Measurements from ENCODE around the gene ADGRB3. TPM values are rescaled to one million over a fixed set of nuclear protein-coding genes. Genes with fewer than 3 reads are reported as not detected.
"Not testable (repeated sequence)": the region's sequence is repeated elsewhere in the genome, so short reads cannot be mapped to it uniquely, and the experiment has no call there.

ADGRB3 gene
- total RNA-seq, 1 experiment from 2014 or later = 0.24 TPM

DNA sequence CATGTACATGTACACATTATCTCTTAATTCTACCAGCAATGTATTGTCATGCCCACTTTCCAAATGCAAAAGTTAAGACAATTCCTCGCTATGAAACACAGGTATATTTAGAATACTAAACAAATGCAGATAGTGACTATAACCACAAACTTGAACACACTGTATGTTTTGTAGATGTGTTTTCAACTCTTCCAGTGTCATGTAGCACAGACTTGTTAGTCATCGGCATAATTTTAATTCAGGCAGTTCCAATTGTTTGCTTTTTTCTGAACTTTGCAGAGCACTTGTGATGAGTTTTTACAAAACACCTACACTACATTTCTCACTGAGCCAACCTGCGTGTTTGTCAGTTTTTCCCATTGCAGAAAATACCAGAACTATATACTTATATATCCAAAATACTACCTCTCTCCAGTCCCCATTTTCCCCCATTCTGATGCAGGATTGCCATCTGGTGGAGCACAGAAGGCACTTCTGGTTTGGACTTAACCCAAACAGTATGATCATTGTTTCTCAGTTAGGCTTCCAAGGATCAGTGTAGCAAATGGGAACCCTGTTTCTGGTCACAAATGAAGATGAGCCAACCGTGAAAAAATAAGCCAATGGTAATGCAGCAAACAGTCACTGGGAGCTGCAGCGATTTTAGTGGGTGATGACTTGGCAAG is 143.4 kb downstream of the ADGRB3 start:
- peak; percentile 54 for DNase-seq (ENCODE audit: low read depth)

DNA sequence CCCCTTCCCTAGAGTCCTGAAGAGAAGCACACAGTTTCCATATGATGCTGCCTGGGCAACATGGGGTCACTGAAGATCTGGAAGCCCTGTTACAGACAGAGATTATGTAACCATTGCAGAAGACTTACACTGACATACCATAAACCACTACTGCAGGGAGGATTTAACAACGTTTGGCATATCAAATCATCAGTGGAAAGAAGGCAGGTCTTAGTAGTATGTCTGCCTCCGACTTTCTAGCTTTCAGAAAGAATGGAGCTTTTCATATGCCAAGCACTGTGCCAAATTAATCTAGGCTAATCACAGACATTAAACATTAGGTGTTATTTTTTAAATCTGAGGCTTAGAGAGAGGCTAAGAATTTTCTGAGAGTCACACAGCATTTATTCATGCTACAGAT is 144.3 kb downstream of the ADGRB3 start:
- DNase-seq (ENCODE audit: low read depth) = no peak

DNA sequence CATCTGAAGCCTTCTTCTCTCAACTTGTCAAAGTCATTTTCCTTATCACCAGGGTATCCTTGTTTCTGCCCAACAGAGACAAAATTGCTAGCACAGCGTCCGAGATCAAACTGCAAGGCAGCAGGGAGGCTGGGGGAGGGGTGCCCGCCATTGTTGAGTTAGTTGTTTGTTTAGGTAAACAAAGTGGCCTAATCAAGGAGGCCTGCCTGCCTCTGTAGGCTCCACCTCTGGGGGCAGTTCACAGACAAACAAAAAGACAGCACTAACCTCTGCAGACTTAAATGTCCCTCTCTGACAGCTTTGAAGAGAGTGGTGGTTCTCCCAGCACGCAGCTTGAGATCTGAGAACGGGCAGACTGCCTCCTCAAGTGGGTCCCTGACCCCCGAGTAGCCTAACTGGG is 155.0 kb downstream of the ADGRB3 start:
- not testable (repeated sequence) for DNase-seq (ENCODE audit: low read depth)

DNA sequence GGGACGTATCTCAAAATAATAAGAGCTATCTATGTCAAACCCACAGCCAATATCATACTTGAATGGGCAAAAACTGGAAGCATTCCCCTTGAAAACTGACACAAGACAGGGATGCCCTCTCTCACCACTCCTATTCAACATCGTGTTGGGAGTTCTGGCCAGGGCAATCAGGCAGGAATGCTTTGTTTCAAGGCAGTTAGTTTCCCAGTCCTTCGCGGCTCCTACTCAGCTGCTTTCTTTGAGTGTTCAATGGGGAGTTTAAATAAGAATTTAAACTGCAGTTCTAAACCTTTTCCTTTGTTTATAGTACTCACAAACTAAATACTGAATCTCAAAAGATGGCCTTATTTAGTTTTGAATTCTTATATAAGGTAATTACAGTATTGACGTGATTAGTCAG is 179.9 kb downstream of the ADGRB3 start:
- not testable (repeated sequence) for DNase-seq (ENCODE audit: low read depth)

DNA sequence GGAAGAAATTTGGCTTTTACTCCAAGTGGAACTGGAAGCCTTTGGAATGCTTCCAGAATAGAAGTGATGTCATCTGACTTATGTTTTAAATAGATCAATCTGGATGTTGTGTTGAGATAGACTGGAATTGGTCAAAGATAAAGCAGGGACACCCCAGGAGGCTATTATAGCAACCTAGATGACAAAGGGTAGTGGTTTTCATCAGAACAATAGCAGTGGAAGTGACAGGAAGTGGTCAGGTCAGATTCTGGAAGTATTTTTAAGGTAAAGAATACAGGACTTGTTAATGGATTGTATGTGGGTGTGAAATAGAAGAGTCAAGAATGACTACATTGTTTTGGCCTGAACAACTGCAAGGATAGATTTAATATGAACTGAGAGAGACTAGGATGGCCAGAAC is 191.4 kb downstream of the ADGRB3 start:
- peak; percentile 56 for DNase-seq (ENCODE audit: low read depth)

DNA sequence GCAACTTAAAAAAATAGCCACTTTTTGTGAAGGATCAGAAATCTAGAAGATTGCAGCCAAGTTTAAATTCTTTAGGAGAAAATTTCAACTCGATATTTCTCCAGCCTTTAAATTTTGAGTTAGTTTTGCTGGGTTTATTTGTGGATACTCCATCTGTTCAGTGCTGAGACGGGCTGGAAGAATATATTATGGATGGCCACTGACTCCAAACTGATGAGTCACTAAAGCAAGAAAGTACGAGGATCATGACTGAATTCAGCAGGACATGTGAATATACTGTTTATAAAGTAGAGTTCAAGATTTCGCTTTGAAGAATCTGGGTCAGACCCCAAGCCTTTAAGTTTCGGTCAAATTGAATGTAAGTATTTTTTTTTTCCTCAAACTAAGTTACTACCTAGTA is 199.5 kb downstream of the ADGRB3 start:
- peak; percentile 29 for DNase-seq (ENCODE audit: low read depth)

DNA sequence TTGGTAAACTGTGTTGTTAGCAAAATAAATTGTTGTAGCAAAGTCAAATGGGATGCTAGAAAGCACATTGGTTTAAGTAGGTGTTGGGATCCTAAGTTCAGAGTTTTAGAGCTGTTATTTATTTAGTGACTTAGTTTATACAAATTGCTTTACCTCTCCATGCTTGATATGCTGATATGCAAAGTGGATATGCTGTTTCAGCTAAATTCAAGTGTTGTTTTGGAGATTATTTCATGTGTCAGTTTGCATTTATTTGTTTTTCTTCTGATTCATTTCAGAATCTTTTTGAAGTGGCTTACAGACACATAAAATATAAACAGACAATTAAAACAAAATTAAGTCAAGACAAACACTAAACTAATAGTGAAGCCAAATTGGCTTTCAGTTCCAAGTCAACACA is 203.5 kb downstream of the ADGRB3 start:
- no peak for DNase-seq (ENCODE audit: low read depth)

DNA sequence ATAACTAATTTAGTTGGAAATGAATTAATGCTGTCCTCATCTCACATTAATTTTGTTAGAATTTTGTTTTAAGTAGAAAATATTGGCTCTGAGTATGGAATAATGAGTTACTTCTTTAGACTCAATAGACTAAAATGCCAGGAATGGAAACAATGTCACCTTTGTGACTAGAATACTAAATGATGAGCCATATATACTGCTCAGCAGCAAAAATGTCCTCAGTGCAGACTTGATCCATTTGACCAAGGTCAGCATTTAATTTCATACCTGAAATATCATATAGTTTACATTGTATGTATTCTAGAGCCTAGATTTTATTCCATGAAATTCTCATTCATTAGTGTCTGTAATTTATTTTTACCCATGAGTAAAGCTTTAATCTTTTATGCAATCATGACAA is 217.7 kb downstream of the ADGRB3 start:
- DNase-seq (ENCODE audit: low read depth) = no peak

DNA sequence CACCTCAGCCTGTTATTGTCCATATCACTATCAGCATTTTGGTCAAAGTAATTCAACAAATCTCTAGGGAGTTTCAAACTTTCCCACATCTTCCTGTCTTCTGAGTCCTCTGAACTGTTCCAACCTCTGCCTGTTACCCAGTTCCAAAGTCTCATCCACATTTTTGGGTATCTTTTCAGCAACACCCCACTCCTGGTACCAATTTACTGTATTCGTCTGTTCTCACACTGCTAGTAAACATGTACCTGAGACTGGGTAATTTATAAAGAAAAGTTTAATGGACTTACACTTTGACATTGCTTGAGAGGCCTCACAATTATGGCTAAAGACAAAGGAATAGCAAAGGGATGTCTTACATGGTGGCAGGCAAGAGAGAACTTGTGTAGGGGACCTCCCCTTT is 224.2 kb downstream of the ADGRB3 start:
- no peak for DNase-seq (ENCODE audit: low read depth)

DNA sequence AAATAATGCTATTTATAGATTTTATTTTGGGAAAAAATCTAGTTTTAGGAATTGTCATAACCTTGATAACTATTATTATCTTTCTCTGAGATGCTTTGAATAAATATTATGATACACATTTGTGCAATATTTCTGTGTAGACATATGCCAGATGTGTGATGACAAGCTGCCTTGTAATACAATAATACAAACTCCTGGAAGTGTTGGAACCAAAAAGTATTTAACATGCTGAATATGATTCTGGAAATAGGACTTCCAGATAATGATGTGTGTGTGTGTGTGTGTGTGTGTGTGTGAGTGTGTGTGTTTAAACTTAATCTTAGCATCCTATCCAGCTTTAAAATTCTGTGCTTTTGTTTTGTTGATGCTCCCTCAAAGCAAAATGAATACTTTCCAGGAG is 233.6 kb downstream of the ADGRB3 start:
- DNase-seq (ENCODE audit: low read depth) = no peak

DNA sequence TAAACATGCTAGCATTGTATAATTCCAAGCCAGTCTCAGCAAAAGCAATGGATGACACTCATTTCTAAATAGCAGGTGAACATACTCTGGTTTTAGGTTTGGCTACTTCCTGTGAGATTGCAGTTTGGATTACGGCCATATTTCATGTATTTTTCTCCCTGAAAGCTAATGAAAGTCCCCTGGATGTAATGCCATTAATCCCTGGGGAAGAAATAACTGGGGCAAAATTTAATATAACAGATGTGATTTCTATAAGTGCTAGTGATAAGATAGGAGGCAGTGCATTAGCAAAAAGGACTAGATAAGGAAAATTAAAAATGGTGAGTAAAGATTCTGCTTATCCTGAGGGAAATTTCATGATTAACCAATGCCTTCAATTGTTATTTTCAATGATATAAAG is 238.2 kb downstream of the ADGRB3 start:
- no peak for DNase-seq (ENCODE audit: low read depth)

DNA sequence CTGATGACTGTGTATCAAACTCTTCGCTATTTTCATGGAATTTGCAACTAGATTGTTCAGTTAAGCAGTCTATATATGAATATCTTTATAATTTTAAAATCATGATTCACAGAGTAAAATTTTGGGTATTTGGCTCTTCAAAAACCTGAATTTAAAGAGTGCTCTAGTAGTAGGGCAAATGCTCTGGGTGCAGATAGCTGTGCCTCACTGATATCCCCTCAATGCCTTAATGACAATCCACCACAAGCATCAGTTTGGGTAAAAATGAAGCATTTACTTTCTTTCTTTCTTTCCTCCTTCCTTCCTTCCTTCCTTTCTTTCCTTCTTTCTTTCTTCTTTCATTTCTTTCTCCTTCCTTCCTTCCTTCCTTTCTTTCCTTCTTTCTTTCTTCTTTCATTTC is 239.7 kb downstream of the ADGRB3 start:
- no peak for DNase-seq (ENCODE audit: low read depth)

DNA sequence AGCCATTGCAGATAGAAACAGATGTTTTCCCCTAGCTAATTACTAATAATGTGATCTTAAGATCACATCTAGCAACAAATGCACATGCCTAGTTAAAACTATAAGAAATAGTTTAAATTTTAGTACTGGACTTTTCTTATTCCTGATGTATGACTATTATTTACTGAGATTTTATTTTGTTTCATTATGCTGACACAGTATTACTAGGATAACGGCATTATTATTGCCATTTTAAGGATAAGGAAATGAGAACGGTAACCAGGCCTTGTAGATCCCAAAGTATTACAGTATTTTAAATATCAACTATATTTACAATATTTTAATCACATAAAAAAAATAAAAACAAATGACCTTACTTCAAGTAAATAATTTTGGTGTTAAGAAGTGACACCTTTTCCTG is 240.3 kb downstream of the ADGRB3 start:
- no peak for DNase-seq (ENCODE audit: low read depth)

DNA sequence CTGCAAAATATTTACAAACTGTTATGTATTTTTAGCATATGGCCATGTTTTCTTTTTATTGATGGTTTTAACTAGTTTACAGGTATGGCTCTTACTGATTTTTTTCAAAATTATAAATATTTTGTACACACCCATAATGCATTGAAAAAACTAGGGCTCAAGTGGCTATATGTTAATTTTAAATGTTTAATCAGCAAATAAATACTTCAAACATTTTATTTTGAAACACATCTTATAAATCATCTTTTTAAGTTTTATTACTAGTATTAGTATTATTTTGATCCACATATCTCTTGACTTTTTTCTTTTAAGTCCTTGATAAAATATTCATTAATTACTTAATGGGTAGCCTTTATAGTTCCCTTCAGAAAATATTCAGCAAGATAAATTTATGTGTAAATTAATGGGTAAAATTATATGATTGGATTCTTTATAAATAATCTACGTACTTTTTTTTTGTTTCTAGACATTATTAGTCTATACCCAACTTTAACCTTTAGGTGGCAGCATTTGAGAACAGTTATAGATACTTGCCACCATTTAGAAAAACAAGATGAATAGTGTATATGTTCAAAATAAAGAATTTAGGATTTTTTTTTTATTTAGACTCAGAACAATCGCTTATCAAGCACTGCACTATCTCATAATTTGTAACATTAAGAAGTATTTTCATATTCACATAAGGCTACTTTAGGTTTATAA is 241.9 kb downstream of the ADGRB3 start:
- peak; percentile 18 for DNase-seq (ENCODE audit: low read depth)

DNA sequence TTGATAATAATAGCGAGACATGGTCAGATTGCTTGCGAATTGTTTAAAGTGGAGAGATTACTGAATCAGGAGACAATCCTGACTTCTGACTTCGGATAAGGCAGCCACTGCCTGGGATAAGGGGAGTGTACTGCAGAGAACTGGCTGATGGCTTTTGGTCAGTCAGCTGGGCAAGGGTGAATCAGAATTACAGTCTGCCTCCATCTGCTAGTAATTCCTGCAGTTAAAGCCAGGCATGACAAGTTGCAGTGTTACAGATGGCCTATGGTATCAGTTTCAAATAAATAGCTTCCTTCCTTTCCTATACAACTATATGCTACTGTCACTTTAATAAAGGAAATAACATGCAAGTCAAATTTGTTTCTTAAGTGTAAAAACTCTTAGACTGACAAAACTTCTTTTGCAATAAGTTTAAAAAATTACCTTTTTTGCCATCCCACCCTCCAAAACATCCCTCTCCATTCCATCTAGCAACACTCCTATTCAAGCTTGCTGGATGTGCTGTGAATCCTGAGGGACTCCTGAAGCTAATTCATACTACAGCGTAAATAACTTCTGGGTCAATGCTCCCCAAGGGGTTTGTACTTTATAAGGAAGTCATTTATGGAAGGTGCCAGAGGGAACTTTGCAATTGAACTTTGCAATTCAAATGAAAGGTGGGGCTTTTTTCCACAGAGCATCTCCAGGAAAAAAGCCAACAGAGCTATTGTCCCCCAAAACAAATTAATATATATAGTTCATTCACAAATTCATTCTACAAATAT is 245.2 kb downstream of the ADGRB3 start:
- DNase-seq (ENCODE audit: low read depth) = peak; percentile 10

DNA sequence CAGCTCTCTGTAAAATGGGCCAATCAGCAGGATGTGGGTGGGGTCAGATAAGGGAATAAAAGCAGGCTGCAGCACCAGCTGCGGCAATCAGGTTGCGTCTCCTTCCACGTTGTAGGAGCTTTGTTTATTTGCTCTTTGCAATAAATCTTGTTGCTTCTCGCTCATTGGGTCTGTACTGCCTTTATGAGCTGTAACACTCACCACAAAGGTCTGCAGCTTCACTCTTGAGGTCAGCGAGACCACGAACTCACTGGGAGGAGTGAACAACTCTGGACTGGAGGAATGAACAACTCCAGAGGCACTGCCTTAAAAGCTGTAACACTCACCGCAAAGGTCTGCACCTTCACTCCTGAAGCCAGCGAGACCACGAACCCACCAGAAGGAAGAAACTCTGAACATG is 248.2 kb downstream of the ADGRB3 start:
- peak; percentile 2 for DNase-seq (ENCODE audit: low read depth)

DNA sequence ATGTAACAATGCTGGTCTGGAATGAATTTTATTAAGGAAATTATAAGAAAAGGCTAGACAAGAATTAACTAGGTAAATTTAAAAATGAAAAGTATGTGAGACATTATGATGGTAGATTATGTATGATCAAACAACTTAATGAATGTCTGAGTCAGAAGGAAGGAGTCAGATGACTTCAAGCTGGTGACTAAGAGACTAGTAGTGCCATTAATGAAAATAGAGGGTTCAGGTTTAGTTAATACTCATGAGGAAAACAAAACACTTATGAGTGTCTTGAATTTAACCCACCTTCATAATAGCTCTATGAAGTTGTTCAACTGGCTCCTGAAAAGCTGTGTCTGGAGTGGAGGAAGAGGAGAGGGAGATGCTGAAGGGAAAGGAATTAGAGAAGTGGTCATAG is 256.3 kb downstream of the ADGRB3 start:
- peak; percentile 21 for DNase-seq (ENCODE audit: low read depth)

DNA sequence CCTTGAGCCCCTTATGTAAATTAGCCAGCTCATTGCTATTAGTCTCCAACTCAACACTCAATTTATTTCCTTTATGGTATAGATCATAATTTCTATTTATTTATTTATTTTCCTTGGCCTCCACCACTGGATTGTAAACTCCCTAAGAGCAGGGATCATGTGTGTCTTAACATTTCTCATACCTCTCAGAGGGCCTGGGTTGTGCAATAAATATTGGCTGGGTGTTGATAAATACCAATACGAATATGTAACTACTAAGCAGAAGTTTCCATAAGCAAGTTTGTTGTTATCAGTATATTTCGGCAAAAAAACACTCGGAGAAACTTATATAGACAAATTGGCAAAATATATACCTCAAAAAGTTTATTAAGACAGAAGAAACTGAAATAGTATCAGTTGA is 257.4 kb downstream of the ADGRB3 start:
- no peak for DNase-seq (ENCODE audit: low read depth)

DNA sequence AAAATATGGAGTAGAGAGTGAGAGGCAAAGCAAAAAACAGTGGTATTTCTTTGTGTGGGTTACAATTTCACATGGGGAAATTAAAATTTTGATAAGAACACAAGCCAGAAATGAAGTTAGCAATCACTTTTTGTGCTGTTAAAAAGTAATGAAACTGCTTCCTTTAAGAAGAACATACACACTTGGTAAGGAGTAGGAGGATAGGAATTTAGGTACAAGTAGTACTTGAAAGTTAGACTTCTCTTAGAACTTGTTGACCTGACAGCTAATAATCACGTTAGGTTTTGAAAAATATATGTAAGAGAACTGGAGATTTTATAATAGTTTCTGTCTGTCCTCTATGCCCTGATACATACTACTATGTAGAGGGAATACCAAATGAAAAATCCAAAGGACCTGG is 260.8 kb downstream of the ADGRB3 start:
- no peak for DNase-seq (ENCODE audit: low read depth)

DNA sequence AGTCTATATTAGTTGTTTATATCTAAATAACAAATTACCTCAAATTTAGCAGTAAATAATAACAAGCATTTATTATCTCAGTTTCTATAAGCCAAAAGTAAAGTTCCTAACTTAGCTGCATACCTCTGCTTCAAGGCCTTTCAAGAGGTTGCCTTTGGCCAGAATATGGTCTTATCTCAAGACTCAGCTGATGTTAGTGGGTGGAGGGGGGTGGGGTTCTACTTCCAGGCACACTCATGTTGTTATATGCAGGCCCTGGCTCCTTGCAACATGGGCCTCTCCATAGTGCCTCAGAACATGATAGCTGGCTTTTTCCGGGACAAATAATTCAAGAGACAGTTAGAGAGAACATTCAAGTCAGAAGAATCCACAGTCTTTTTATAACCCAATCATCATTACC is 266.0 kb downstream of the ADGRB3 start:
- DNase-seq (ENCODE audit: low read depth) = no peak

DNA sequence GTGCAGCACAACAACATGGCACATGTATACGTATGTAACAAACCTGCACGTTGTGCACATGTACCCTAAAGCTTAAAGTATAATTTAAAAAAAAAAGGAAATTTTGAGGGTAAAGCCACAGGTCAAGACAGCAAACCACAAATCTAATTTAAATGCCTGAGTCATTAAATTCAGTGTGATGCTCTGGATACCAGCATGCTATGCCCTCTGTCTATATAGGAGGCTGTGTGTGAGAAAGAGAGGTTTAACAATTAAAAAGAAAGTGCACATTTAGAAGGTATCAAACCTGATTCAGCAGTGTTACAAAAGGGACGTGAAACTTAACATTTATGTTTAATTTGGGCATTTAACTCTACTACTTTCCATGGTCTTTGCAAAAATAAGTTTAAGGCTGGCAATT is 276.3 kb downstream of the ADGRB3 start:
- DNase-seq (ENCODE audit: low read depth) = peak; percentile 7

DNA sequence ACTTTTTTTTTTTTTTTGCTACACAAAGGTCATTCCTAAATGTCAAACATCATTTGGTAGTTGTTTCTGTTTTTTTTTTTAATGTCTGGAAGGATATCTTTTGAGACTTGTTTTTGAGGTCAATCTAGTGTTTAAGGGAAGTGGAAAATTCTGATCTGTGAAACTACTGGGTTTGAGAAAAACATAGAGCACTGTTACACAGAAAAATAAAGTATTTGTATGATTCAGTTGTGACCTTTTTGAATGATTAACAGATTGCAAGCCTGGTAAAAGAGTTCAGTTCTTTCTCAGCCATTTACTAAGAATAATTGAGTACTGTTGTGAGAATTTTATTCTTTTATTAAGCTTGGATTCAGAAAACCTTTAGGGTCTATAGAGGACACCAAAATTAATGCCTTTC is 276.7 kb downstream of the ADGRB3 start:
- no peak for DNase-seq (ENCODE audit: low read depth)

DNA sequence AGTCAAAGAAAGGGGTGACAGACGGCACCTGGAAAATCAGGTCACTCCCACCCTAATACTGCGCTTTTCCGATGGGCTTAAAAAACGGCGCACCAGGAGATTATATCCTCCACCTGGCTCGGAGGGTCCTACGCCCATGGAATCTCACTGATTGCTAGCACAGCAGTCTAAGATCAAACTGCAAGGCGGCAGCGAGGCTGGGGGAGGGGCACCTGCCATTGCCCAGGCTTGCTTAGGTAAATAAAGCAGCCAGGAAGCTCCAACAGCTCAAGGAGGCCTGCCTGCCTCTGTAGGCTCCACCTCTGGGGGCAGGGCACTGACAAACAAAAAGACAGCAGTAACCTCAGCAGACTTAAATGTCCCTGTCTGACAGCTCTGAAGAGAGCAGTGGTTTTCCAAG is 277.7 kb downstream of the ADGRB3 start:
- DNase-seq (ENCODE audit: low read depth) = not testable (repeated sequence)
